Muscle of leg (tissue), 11 donors: ENCODE results near the gene TTC28. TPM values are rescaled to one million over a fixed set of nuclear protein-coding genes. Genes with fewer than 3 reads are reported as not detected.

ENCODE experiments used
- DNase-seq: peaks from one replicate; pipeline ENCODE4 v3.0.0; 2013
- H3K27ac ChIP-seq: one replicate; pipeline ENCODE4 v1.5.1; 2013; ENCODE audit warnings: mild to moderate bottlenecking, low read length, control low read depth
- H3K27me3 ChIP-seq: one replicate; pipeline ENCODE4 v1.6.1; 2013; ENCODE audit warnings: low read length; ENCODE audit not compliant: control insufficient read depth, insufficient read depth
- H3K36me3 ChIP-seq: one replicate; pipeline ENCODE4 v1.6.1; 2013; ENCODE audit warnings: low read length; ENCODE audit not compliant: control insufficient read depth, insufficient read depth
- H3K4me1 ChIP-seq: one replicate; pipeline ENCODE4 v1.6.1; 2013; ENCODE audit warnings: low read length; ENCODE audit not compliant: control insufficient read depth, insufficient read depth
- H3K4me3 ChIP-seq: one replicate; pipeline ENCODE4 v1.5.1; 2013; ENCODE audit warnings: low read length, control low read depth
- H3K9me3 ChIP-seq: replicated peaks from 2 replicates; pipeline ENCODE4 v1.6.1; 2013; ENCODE audit warnings: low read depth, low read length; ENCODE audit not compliant: control insufficient read depth
- WGBS: methylation state at CpG from one replicate; pipeline ENCODE4 v1.1.5; 2013; ENCODE audit warnings: missing lambda C conversion rate; ENCODE audit not compliant: insufficient coverage; 5-methylcytosine and 5-hydroxymethylcytosine counted together
- polyA plus RNA-seq, 8 donors: library from polyadenylated mRNA; unstranded; fragments of 120-200 nt; gene quantifications; one replicate each; pipeline versions ENCODE4 v1.2.1 to v1.2.3, GENCODE V29; 2013; ENCODE audit warnings: inconsistent platforms in 1 of 8, low replicate concordance in 1 of 8; ENCODE audit not compliant: insufficient read length in 8 of 8, insufficient read depth in 1 of 8
- total RNA-seq: library from RNA; stranded (reverse); fragments of 120-200 nt; gene quantifications from one replicate; pipeline ENCODE4 v1.2.4, GENCODE V29; 2013

The TTC28 gene
- total and polyA plus RNA-seq, 9 donors, result 17.9 to 31.8 (median 24.9) TPM

DNA sequence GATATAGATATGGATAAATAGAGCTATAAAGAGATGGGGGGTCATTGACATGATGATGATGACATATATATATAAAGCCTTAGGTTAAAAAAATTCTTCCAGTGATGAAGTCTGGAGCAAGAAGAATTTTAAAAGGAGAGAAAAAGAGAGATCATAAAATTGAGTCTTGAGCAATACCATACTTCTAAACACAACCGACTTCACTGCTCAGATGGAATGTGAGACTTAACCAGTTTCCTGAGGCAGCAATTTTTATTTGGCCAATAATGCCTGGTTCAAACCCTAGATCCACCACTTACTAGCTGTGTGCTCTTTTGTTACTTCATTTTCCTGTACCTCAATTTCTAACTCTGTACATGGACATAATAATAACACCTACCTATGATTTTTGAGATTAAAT lies 229.5 kb downstream of the TTC28 start:
- Histone ChIP-seq H3K27me3 (no peaks in the 10 kb centered on the region), H3K27ac (no peak overlapping the region), H3K4me3 (no peak overlapping the region), H3K36me3 (no peaks in the 10 kb centered on the region), H3K4me1 (peaks cover 2% of the 10 kb centered on the region), H3K9me3 (no peaks in the 10 kb centered on the region)
- no CpG with 5 or more reads among the region's 1 CpG for whole genome bisulfite sequencing
- no peak for DNase-seq

DNA sequence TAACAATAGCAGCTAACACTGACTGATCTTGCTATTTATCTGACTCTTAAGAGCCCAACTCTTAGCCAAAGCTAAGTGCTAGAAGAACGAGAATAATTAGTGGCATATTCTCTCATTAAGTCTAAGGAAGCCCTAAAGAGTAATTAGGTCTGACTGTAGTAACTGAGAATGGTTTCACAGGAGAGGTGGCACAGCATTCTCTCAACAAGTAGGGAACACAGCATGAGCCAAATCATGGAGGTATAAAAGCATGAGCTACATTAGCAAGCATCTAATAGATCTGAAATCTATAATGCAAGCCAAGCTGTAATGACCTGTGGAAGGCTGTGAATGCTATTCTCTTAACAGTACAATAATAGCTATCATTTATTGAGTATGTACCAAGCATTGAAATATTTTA lies 230.6 kb downstream of the TTC28 start:
- H3K4me1 ChIP-seq, result peaks cover 2% of the 10 kb centered on the region
- no peak overlapping the region for H3K4me3 ChIP-seq
- H3K27ac ChIP-seq, result no peak overlapping the region
- no peaks in the 10 kb centered on the region for H3K36me3 ChIP-seq
- DNase-seq, result no peak
- no CpG with 5 or more reads among the region's 1 CpG for WGBS
- no peaks in the 10 kb centered on the region for H3K27me3 ChIP-seq
- no peaks in the 10 kb centered on the region for H3K9me3 ChIP-seq

DNA sequence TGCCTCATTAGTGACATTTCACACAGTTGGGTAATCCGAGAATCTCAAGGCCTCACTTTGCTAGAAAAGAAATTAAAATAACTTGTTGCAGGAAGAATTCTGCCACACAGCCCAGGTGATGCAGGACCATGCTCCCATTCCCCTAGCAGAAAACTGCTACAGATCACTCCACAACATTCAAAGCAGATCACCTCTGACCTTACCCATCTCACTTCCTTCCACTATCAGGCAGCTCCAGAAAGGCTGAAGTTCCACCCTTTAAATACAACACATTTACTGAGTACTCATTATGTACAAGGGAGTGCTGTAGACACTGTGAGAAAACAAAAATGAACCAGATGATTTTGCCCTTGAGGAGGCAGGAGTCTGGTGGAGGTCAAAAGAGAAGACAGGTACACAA lies 231.0 kb downstream of the TTC28 start:
- Histone ChIP-seq H3K27me3 (no peaks in the 10 kb centered on the region), H3K4me3 (no peak overlapping the region), H3K9me3 (no peaks in the 10 kb centered on the region), H3K27ac (no peak overlapping the region), H3K36me3 (no peaks in the 10 kb centered on the region), H3K4me1 (peaks cover 2% of the 10 kb centered on the region)
- no peak for DNase-seq
- WGBS, result no CpG with 5 or more reads among the region's 1 CpG

DNA sequence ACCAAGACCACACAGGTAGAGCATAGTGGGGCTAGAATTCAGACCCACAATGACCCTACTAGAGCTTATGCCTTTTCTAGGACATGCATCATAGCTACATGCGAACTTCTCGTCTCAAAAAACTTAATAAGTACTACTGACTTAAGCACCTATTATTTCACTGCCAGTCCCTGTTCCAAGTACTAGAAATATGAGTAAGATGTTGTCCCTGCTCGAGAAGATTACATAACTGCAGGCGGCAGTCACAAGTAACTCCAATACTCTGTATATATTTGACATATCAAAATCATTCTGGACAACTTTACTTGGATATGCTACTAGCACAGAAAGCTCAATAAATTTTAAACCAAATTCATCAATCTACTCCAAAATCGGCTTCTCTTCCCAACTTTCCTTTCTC lies 235.0 kb downstream of the TTC28 start:
- Histone ChIP-seq H3K27ac (no peak overlapping the region), H3K36me3 (no peaks in the 10 kb centered on the region), H3K4me1 (peaks cover 12% of the 10 kb centered on the region), H3K4me3 (no peak overlapping the region), H3K27me3 (no peaks in the 10 kb centered on the region), H3K9me3 (no peaks in the 10 kb centered on the region)
- 67% methylated on average over 1 of the region's 5 CpGs for WGBS
- DNase-seq, result no peak

DNA sequence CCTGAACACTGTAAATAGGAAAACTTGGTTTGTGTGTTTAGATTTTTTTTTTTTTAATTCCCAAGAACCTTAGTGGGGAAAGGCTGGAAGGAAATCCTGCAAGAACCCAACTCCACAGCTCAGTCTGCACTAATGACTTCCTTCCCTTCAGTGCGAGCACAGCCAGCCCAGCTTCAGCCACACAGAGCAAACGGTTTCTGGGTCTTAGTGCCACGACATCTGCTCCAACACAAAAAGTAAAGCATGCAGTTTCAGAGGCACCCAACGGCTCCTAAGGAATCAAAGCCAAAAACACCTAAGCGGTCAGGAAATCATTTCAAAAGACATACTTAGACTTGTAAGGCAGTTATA lies 236.1 kb downstream of the TTC28 start:
- peaks cover 12% of the 10 kb centered on the region for H3K4me1 ChIP-seq
- no peaks in the 10 kb centered on the region for H3K9me3 ChIP-seq
- peak; percentile 96 for DNase-seq
- peak overlapping the region; percentile 88 for H3K27ac ChIP-seq
- no peaks in the 10 kb centered on the region for H3K36me3 ChIP-seq
- peak overlapping the region; percentile 70 for H3K4me3 ChIP-seq
- WGBS, result 0% methylated on average over 2 of the region's 5 CpGs
- H3K27me3 ChIP-seq, result no peaks in the 10 kb centered on the region

DNA sequence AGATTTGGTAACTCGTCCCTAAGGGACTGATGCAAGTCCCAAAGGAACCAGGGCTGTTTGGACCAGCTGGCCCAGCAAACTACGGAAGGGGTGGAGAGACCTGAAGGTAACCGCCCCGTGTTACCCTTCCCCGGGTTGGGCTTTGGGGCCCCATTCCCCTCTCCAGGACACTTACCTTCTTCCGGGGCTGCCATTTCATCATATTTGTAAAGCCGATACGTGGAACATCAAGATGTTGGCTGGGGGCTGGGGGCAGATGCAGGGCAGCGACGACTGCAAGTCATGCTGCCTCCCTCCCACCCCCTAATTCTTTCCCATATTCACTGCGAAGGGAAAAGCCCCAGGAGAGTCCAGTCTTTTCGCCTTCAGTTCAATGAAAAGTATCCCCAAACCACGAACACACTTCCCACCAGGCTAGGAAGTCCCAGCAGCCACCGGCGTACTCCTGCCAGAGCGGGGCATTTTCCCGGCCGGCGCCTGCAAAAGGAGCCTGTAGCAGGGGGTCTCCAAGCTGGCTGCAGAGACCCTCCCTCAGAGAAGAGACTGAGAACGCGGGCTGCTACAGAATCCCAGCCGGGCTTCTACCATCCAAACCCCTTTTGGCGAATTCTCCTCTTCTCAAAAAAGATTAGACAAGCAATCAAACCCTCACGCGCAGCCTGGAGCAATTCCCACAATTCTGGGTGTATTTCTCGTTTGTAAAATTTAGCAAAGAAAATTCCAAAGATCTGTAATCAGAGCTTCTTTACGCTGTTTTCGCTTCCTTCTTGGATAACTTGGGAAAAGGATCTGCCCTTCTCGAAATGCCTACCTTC lies 236.7 kb downstream of the TTC28 start:
- 2% methylated on average over 14 of the region's 29 CpGs for WGBS
- Histone ChIP-seq H3K27ac (peak overlapping the region; percentile 88), H3K36me3 (no peaks in the 10 kb centered on the region), H3K4me3 (peak overlapping the region; percentile 70), H3K9me3 (no peaks in the 10 kb centered on the region), H3K4me1 (peaks cover 12% of the 10 kb centered on the region), H3K27me3 (no peaks in the 10 kb centered on the region)
- peak; percentile 69 for DNase-seq

DNA sequence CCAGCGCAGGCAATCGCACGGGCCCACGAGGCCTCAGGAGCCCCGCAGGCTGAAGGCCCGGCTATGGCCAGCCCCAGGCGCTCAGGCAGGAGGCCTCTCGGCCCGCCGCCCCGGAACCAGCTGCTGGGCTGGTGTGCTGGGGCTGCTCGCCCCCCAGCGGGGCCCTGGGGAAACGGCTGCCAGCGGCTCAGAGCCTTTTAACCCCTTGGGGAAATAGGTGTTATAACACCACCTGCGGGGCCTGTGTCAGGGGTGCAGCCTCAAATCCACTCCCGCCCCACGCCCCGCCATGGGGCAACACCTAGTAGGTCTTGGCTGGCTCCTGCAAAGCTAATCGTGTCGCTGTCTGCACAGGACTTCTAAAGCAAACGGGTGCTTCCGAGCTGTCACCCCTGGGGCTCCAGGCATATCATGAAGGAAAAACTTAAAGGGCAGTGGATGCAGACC lies 237.4 kb downstream of the TTC28 start:
- under 1% methylated on average over 22 of the region's 23 CpGs for WGBS
- Histone ChIP-seq H3K27ac (peak overlapping the region; percentile 88), H3K4me3 (peak overlapping the region; percentile 70), H3K4me1 (peaks cover 12% of the 10 kb centered on the region), H3K36me3 (no peaks in the 10 kb centered on the region), H3K9me3 (no peaks in the 10 kb centered on the region), H3K27me3 (no peaks in the 10 kb centered on the region)
- DNase-seq, result peak; percentile 86

DNA sequence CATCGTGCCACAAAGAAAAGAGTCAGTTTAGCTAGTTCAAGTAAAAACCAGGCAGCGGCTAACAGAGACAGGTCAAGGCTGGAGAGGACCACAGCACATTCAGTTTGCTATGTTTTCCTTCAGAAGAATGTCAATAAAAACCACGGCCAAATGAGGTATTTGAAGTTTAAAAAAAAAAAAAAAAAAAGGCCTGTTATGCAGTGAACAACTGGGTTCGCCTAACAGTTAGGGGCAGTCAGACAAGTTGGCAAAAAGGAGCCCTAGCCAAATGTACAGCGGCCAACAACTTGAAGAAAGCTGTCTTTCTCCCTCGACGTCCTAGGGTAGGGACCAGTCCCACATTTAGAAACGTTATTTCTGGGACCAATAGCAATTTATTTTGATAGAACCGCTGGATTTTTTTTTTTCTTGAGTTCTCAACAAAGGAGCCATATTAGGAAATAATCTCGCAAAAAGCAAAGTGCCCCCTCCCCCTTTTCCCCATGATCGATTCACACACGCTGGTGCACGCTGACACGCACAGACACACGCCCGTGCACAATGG lies 237.8 kb downstream of the TTC28 start:
- H3K9me3 ChIP-seq, result no peaks in the 10 kb centered on the region
- H3K36me3 ChIP-seq, result no peaks in the 10 kb centered on the region
- H3K27ac ChIP-seq, result peak overlapping the region; percentile 88
- peaks cover 12% of the 10 kb centered on the region for H3K4me1 ChIP-seq
- peak overlapping the region; percentile 70 for H3K4me3 ChIP-seq
- 6% methylated on average over 12 of the region's 16 CpGs for WGBS
- H3K27me3 ChIP-seq, result no peaks in the 10 kb centered on the region
- DNase-seq, result peak; percentile 60

DNA sequence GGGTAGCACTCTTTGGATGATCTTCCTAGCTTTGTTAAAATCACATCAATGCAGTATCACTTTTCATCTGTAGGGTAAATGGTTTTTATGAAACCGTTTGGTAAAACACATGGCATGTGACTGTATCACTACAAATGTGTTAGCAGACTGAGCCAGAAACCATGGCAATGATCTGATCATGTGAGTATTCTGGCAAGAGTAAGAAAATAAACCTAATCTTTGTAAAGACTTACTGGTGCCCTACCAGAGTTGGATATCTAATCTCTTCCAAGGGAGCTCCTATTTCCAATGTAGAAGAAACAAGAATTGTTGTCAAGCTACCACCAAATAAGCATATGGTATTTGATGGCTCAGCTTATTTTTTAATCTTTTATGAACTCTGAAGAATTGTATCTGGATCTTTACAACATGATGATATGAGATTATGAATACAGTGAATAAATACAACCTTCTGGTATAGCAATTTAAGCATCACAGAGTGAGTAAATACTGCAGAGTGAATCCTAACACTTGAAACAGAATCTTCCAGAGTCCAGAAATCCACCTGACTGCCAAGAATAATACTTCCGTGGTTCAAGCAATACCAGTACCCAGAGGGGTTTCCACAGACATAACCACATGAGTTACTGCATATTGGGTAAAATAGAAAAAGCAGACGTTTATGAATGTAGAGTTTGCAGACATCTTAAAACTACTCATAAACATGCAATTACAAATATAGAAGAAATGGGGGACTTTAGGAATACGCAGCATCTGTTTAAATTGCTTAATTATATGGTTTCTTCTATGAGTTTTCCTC lies 238.8 kb downstream of the TTC28 start:
- H3K4me3 ChIP-seq, result no peak overlapping the region
- no peaks in the 10 kb centered on the region for H3K9me3 ChIP-seq
- peak; percentile 74 for DNase-seq
- H3K27ac ChIP-seq, result no peak overlapping the region
- WGBS, result no CpG with 5 or more reads among the region's 4 CpGs
- H3K4me1 ChIP-seq, result peaks cover 10% of the 10 kb centered on the region
- no peaks in the 10 kb centered on the region for H3K36me3 ChIP-seq
- H3K27me3 ChIP-seq, result no peaks in the 10 kb centered on the region

DNA sequence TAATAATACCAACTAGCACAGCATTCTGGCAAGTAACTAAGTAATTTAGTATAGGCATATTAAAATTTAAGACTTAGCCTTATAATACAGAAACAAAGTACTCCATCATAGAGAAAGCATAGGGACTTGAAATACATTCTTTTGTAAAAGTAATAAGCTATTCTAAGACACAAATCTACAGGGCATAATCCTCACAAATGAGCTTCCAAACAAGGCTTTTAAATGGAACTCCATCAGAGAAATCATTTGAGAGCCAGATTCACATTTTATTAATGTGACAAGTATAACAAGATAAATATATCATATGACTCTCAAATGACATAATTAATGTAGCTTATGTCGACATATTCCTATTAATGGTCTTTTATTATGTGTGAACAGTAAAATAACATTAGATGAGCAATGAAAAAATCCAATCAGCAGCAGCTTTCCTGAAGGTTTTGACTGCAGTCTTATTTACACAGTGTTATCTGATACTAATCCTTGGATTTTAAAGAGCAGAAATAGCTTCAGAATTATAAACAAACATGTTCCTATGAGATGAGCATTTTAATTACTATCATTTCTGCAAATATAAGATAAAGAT lies 241.4 kb downstream of the TTC28 start:
- Histone ChIP-seq H3K27me3 (no peaks in the 10 kb centered on the region), H3K4me3 (no peak overlapping the region), H3K27ac (no peak overlapping the region), H3K4me1 (peaks cover 10% of the 10 kb centered on the region), H3K9me3 (no peaks in the 10 kb centered on the region), H3K36me3 (no peaks in the 10 kb centered on the region)
- no CpG with 5 or more reads among the region's 1 CpG for WGBS
- no peak for DNase-seq
